ENCODE measurements around the gene LRRC73. TPM values are rescaled to one million over a fixed set of nuclear protein-coding genes. Genes with fewer than 3 reads are reported as not detected.
"Not testable (repeated sequence)": the region's sequence is repeated elsewhere in the genome, so short reads cannot be mapped to it uniquely, and the experiment has no call there.

The LRRC73 gene
- total RNA-seq, 1 experiment from 2014 or later: 0.22 TPM

GRCh38 chr6:43460032-43460431, 50.1 kb downstream of the LRRC73 start:
- Histone ChIP-seq H3K27me3 (ENCODE audit: low read length) (no peaks in the 10 kb centered on the region; the same call in 1 of the 2 replicates), H3K79me2 (ENCODE audit: low read length) (no peaks in the 10 kb centered on the region), H3F3A (ENCODE audit: low read length, unreplicated experiment) (no peaks in the 10 kb centered on the region), H3K9ac (ENCODE audit: low read length) (no peak overlapping the region), H2AFZ (ENCODE audit: low read length) (no peak overlapping the region), H3K36me3 (ENCODE audit: low read depth, low read length) (no peaks in the 10 kb centered on the region), H3K9me2 (replicated peaks; ENCODE audit: low read length) (no peaks in the 10 kb centered on the region), H3K4me3 (ENCODE audit: low read length) (no peak overlapping the region), H3K9me3 (ENCODE audit: low read length) (no peaks in the 10 kb centered on the region), H3K27ac (ENCODE audit: low read length) (no peak overlapping the region), H3K4me1 (ENCODE audit: insufficient read depth, low read length) (no peaks in the 10 kb centered on the region), H3K4me2 (ENCODE audit: low read length) (no peak overlapping the region), H4K20me1 (ENCODE audit: low read length) (no peaks in the 10 kb centered on the region)
- intact Hi-C loops (cut with micrococcal nuclease): no loop called here
- DNase-seq (no peak), ATAC-seq (no peak)
- POLR2A ChIA-PET (ENCODE audit: unreplicated experiment): no interaction called here
- TF ChIP-seq EZH2phosphoT487 (IDR thresholded peaks at IDR 0.05; ENCODE audit: borderline replicate concordance, low read length) (no peak), EZH2 (IDR thresholded peaks at IDR 0.05; ENCODE audit: low read length, unreplicated experiment) (no peak), CTCF (conservative IDR thresholded peaks at IDR 0.05; ENCODE audit: low read depth, low read length) (no peak)
- CTCF ChIA-PET: interaction anchor here (0.7 kb wide), 1 partner anchor 21 kb away, joined by 3 read pairs; no protein-coding TSS in a partner anchor
- BruUV-seq (replicated peaks): no TSS peak

GRCh38 chr6:43459535-43459934, 50.6 kb downstream of the LRRC73 start:
- H3K27me3 ChIP-seq (ENCODE audit: low read length): no peaks in the 10 kb centered on the region; the same call in 1 of the 2 replicates
- no peaks in the 10 kb centered on the region for H4K20me1 ChIP-seq (ENCODE audit: low read length)
- no peaks in the 10 kb centered on the region for H3F3A ChIP-seq (ENCODE audit: low read length, unreplicated experiment)
- H3K9me2 ChIP-seq (replicated peaks; ENCODE audit: low read length): no peaks in the 10 kb centered on the region
- ChIA-PET CTCF (interaction anchor here (0.7 kb wide), 1 partner anchor 21 kb away, joined by 3 read pairs; no protein-coding TSS in a partner anchor), POLR2A (ENCODE audit: unreplicated experiment) (no interaction called here)
- ATAC-seq: no peak
- H3K27ac ChIP-seq (ENCODE audit: low read length): no peak overlapping the region
- H3K79me2 ChIP-seq (ENCODE audit: low read length): no peaks in the 10 kb centered on the region
- H3K4me2 ChIP-seq (ENCODE audit: low read length): no peak overlapping the region
- no peak for TF ChIP-seq EZH2phosphoT487 (IDR thresholded peaks at IDR 0.05; ENCODE audit: borderline replicate concordance, low read length)
- no peak for TF ChIP-seq CTCF (conservative IDR thresholded peaks at IDR 0.05; ENCODE audit: low read depth, low read length)
- no peak for TF ChIP-seq EZH2 (IDR thresholded peaks at IDR 0.05; ENCODE audit: low read length, unreplicated experiment)
- H3K4me1 ChIP-seq (ENCODE audit: insufficient read depth, low read length): peaks cover 5% of the 10 kb centered on the region; the same call in 1 of the 2 replicates
- H3K36me3 ChIP-seq (ENCODE audit: low read depth, low read length): no peaks in the 10 kb centered on the region
- no peaks in the 10 kb centered on the region for H3K9me3 ChIP-seq (ENCODE audit: low read length)
- no peak for DNase-seq
- BruUV-seq (replicated peaks): no TSS peak
- intact Hi-C loops (cut with micrococcal nuclease): no loop called here
- no peak overlapping the region for H2AFZ ChIP-seq (ENCODE audit: low read length)
- H3K9ac ChIP-seq (ENCODE audit: low read length): no peak overlapping the region
- no peak overlapping the region for H3K4me3 ChIP-seq (ENCODE audit: low read length)

DNA sequence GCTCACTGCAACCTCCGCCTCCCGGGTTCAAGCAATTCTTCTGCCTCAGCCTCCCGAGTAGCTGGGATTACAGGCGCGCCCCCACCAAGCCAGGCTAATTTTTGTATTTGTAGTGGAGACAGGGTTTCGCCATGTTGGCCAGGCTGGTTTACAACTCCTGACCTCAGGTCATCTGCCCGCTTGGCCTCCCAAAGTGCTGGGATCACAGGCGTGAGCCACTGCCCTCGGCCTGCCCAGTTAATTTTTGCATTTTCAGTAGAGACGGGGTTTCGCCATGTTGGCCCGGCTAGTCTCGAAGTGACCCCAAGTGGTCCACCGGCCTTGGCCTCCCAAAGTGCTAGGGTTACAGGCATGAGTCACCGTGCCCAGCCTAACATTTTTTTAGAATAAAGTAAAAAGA, 52.0 kb downstream of the LRRC73 start:
- H3K4me1 ChIP-seq (ENCODE audit: insufficient read depth, low read length); H3K4me3 ChIP-seq (ENCODE audit: low read length); H3F3A ChIP-seq (ENCODE audit: low read length, unreplicated experiment); BruUV-seq (replicated peaks); H4K20me1 ChIP-seq (ENCODE audit: low read length); H3K9me2 ChIP-seq (replicated peaks; ENCODE audit: low read length); H2AFZ ChIP-seq (ENCODE audit: low read length); H3K4me2 ChIP-seq (ENCODE audit: low read length); DNase-seq; H3K79me2 ChIP-seq (ENCODE audit: low read length); H3K27ac ChIP-seq (ENCODE audit: low read length); POLR2A ChIA-PET (ENCODE audit: unreplicated experiment); H3K9me3 ChIP-seq (ENCODE audit: low read length); H3K27me3 ChIP-seq (ENCODE audit: low read length); intact Hi-C loops (cut with micrococcal nuclease); H3K36me3 ChIP-seq (ENCODE audit: low read depth, low read length); H3K9ac ChIP-seq (ENCODE audit: low read length); ATAC-seq: not testable (repeated sequence)
- CTCF ChIA-PET: interaction anchor here (0.7 kb wide), 2 partner anchors 48 to 50 kb away, joined by 6 to 13 read pairs; no protein-coding TSS in a partner anchor

Measured in PC-3 (cell line).